NCI-H1048 (cell line): ENCODE data around the gene PHGDH.

Experiments used
- DNase-seq: peaks from one replicate; lab custom pipeline; 2025; lab: John Stamatoyannopoulos, UW

PHGDH gene

DNA sequence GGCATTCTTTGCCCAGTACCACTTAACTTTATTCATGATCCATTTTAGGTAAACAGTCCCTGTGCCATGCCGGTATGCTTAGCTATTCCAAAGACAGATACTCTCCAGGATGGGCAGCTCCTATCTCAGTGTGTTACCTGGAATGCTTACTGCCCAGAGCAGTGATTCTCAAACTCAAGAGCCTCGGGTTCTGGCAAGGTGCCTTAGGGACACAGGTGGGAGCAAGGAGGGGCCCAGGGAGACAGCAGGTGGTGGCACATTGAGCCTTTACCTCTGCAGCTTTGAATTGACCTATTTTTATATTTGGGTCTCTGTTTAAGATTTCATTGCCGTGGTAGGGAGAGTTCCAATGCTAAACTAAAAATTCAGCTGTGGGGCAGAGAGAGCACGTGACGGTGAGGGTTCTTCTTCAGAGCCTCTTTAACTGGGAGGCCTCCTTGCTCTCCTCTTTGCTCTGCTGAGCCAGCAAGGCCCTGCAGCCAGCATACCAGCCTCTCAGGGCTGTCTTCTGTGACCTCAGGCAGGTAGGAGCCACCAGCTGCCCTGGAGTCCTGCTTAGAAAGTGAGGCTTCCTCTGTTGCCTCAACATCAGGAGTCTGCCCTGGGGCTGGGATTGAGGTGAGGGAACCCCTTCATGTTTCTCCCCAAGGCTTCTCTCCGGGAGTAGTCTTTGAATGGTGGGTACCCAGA lies 20.2 kb downstream of the PHGDH start:
- no peak for DNase-seq

DNA sequence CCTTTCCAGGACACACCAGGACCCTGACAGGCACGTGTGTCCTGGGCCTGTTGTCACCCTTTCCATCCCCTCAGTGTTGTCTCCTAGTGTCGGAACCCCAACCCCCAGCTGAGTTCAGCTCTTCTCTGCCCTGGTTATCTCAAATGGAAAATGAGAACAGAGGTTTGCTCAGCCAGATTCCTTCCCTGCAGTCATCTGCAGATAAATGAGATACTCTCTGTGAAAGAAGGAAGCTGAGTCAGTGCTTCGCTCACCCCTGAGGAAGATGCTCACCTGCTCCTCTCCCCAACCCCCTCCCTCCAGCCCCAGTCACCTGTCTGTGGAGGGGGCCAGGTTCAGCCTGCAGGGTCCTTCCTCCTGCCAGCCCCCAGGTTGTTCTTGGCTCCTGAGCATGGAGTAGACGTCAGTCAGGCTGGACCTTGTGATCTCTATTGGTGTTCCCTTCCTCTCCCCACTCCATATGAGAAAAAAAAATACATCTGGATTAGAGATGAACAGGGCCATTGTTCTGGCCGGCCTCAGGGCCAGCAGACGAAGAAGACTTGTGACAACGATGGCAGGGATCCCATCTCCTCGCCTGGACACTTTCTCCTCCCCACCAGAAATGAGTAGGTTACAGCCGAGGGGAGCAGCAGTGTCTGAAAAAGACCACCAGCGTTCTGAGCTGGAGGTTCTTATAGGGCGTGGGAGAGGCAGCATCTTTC lies 20.9 kb downstream of the PHGDH start:
- no peak for DNase-seq

DNA sequence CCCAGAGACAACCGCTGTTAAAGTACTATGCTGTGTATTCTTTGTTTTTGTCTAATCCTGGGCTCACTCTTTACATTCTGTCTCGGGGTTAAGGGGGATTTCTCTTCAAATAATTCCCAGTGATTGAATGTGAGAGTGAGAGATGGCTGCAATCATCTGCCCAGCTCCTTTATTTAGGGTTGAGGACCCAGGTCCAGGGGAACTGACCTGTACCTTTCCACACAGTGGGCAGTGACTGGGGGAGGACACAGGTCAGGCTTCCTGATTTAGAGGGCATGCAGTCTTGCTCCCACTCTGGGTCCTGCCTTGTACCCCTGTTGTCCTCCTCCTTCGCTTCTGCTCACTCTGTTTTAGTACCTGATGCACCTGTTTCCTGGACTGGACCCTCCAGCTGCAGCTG lies 22.0 kb downstream of the PHGDH start:
- no peak for DNase-seq

DNA sequence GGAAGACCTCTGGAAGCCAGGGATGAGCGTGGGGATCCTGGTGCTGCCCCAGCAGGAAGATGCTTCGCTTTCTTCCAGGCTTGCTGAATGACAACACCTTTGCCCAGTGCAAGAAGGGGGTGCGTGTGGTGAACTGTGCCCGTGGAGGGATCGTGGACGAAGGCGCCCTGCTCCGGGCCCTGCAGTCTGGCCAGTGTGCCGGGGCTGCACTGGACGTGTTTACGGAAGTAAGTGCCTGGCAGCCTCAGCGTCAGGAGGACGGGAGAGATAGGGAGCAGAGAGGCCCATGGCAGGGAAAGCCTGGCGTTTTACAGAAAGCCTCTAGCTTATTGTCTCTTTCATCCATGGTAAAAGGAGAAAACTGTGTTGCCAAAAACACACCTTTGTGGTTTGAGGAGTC lies 23.5 kb downstream of the PHGDH start:
- DNase-seq: no peak

DNA sequence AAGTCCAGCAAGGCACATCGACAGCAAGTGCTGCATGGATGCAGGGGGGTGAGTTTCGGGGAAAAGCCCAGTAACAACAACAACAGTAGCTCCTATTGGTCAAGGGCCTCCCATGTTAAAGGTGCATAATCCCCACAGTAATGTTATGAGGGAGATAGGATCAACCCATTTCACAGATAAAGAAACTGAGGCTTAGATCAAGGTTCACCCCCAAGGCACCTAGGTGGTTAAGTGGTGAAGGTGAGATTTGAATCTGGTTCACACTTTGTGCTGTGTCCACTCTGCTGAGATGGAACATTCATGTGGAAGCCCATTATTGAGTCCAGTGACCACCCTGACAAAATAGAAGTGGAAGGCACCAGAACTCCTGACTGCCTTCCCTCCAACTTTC lies 24.9 kb downstream of the PHGDH start:
- DNase-seq: no peak

DNA sequence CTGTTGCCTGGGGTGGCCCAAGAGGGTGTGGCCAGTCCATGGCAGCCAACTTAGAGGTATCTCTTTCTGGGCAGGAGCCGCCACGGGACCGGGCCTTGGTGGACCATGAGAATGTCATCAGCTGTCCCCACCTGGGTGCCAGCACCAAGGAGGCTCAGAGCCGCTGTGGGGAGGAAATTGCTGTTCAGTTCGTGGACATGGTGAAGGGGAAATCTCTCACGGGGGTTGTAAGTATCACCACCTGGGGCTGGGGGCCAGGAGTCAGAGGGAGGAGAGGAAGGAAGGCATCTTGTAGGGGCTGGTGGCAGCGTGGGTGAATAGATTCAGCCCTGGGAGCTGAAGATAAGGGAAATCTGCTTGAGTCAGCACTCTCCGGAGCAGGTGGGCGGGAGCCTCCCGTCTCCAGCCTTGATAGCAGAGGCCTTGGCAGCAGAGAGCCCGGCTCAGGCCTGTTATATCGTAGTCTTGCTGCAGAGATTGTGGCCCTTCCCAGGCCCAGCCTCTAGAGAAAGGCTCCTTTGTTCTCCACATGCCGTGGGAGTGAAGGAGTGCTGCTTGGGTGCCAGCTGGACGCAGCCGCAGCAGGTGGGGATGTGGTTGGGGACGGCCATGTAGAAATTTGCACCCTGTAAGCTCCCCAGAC lies 25.4 kb downstream of the PHGDH start:
- DNase-seq: no peak

DNA sequence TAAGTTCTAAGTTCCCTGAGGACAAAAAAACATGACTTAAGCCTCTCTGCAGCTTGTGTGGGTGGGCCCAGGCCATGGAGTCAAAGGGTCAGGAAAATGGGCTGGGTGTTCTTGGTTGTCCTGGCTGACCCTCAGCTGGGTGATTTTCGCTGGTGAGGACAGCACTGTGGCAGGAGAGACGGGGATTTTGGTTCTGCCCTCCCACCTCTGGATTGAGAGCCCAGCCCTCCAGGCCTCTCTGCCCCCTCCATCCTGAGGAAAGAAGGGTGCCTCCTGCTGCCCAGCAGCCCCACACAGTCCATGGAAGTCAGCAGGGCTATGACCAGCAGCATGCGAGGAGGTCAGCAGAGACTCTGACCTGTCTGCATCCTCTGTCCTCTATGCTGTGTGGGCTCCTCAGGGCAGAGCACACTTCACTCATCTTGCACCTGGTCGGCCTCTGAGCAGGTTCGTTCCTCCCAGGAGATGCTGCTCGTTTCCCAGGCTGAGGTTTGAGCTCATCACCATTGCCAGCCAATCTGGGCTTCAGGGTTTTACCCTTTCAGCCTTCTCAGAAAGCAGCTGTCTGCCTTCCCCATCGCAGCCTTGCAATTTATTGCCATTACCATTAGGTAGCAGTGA lies 26.5 kb downstream of the PHGDH start:
- no peak for DNase-seq

DNA sequence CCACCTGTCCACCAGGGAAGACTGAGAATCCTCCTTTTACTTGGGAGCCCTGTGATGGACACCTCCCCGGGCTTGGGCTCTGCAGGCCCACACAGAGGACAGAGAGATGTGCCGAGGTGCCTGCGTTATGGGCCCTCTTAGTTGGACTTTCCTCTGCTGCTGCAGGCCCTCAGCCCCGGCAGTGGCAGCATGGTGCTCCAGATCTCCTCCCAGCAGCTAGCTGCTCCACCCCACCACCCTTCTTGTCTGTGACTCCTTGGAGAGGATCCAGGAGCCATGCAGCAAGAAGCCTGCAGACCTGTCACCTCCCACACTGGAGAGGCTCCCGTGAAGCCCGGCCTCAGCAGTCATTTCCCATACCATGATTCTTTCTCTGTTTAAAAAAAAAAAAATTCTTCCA lies 27.4 kb downstream of the PHGDH start:
- no peak for DNase-seq

DNA sequence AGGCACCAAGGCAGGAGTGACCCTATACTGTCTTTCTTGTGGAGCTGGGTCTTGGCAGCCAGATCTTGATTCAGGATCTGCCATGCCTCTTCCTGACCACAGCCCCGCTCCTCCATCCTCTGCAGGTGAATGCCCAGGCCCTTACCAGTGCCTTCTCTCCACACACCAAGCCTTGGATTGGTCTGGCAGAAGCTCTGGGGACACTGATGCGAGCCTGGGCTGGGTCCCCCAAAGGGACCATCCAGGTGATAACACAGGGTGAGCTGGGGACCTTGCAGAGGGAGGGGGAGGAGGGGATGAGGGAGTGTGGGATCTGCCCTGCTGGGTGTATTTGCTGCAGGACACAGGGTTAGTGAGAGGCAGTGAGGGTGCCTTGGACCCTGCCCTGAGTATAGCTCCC lies 28.5 kb downstream of the PHGDH start:
- no peak for DNase-seq

DNA sequence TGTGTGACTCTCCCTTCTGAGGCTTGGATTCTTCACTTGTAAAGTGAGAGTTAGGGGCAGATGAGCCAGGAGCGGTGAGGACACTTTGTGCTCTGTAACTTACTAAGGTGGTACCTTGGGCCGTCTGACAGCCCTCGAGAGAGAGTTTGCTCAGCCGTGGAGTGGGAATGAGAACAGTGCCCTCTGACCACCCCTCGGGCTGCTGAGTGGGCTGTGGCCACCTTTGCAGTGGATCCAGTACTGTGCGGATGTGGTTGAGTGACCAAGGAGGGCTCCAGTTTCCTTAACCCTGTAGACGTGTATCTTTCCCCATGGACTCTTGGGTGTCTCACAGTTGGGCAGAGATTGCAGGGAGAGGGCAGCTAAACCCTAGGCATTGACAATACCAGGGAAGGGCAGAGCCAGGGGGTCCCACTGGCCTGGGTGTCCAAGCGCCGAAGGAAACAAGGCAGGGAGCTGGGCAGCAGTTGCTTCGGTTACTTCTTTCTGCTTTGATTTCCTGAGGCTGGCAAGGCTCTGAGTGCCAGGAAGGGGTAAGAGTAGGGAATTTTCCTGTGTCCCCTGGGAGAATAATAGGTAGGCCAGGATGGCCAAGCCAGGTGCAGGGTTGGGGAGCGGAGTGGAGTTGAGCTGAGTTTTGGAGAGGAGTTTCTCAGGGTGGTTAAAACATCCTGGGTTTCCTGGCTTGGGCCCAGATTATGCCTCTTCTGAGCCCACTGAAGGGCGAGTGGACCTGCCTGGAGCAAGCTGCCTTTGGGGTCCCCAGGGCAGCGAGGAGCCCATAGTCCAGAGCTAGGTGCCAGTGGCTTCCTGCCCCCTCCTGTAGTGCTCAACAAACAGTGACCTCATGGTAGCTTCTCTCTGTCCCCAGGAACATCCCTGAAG lies 29.4 kb downstream of the PHGDH start:
- no peak for DNase-seq

DNA sequence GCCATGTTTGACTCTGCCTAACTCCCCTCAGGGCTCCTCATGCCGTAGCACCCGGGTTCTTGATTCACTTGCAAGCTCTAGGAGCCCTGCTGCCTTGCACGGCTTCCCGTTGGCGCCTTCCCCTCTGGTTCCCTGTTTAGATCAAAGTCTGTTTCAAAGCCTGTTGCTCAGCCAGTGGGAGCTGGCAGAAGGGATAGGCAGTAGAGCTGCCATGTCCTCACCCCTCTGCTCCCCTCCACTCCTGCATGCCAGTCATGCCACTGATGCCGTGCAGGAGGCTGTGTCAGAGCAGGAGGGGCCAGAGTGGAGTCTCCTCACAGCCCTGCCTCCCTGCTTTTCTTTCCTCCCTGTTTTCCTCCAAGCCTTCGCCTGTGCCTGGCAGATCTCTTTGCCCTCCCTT lies 30.5 kb downstream of the PHGDH start:
- DNase-seq: no peak

DNA sequence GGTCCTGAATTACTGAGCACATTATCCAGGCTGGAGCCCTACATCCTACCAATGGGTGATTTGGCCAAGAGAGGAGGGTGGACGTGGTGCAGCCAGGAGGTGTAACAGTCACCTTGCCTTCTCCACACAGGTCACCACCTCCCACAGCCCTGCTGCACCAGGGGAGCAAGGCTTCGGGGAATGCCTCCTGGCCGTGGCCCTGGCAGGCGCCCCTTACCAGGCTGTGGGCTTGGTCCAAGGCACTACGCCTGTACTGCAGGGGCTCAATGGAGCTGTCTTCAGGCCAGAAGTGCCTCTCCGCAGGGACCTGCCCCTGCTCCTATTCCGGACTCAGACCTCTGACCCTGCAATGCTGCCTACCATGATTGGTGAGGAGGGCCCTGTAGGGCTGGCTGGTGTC lies 30.9 kb downstream of the PHGDH start:
- DNase-seq: no peak

DNA sequence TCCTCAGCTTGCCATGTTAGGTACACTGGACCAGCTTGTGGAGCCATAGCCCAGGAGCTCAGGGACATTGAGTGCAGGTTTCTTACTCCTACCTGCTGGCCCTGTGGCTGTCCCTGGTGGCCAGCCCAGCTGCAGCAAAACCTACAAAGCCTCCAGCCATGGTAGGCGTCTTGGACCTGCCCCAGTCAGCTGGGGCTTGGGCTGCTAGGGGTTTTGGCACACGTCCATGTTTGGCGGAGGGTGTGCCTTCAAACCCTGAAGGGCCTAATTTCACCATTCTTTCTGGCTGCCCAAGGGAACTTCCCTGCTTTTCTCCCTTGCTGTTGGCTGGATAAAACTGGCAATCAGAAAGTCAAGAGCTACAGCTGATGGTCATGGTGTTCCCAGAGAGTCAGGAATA lies 31.6 kb downstream of the PHGDH start:
- DNase-seq: no peak

DNA sequence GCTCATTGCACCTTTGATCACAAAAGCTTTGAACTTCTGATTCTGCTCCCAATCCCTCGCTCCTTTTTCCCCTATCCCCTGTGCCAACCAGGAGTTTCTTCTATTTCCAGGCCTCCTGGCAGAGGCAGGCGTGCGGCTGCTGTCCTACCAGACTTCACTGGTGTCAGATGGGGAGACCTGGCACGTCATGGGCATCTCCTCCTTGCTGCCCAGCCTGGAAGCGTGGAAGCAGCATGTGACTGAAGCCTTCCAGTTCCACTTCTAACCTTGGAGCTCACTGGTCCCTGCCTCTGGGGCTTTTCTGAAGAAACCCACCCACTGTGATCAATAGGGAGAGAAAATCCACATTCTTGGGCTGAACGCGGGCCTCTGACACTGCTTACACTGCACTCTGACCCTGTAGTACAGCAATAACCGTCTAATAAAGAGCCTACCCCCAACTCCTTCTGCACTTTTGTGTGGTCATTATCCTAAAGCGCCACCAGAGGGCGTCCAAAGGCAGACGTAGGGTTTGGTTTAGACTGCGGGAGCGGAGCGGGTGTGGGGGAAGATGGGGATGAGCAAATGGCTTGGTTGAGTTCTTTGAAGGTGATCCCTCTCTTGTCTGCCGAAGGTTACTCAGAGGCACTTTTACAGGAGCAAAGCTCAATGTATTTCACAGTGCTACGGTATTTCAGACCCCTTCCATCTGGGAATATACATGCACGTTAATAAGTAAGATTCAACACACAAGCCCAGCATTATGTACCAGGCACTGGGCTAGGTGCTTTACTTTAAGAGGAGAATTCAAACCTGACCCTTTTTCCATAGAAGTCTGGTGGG lies 32.3 kb downstream of the PHGDH start:
- peak; percentile 13 for DNase-seq

DNA sequence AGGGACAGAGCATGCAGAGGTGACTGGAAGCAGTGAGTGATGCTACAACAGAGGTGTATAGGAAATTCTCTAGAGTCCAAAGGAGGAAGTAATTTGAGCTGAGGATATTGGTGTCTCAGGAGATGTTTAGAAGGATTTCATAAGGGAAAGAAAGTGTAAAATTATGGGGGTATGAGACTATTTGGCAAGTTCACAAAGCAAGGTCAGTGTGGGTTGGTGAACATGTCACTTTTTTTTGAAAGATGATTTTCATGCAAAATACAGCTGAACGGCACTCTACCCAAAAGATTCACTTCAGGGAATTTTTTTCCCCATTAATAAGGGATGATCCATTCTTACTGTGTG lies 32.8 kb downstream of the PHGDH start:
- no peak for DNase-seq

DNA sequence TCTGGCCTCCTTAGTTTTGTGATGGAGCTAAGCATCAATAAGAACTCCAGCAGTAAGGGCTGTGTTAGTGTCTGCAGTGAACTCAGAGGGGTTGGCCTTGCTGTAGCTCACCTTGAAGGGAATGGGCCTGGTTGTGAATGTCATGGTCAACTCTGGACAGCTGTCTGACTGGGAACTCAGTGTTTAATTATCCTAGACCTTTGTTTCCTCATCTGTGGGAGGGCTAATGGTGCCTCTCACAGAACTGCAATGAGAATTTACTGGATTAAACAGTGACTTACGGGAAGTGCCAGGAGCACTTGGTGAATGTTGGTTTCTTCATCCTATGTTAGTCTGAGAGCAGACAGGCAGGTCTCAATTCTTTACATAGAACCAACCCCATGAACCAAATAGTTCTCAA lies 33.3 kb downstream of the PHGDH start:
- no peak for DNase-seq

DNA sequence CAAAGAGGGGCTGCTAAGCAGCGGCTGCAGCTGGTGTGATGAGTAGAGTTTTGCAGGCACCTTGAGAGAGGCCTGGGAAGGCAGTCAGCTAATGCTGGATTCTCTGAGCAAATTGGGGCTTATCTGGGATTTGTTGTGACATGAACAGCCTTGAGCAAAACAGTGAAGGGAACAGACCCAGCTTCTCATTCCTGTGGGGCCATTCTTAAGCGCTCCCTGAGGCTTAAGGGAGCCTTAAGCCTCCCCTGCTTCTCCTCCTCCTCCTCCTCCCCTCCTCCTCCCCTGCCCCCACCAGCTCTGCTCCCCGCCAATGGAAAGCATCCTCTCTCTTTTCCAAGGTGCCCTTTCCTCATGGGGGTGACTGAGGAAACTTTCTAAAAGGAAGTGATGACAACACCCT lies 35.7 kb downstream of the PHGDH start:
- no peak for DNase-seq

DNA sequence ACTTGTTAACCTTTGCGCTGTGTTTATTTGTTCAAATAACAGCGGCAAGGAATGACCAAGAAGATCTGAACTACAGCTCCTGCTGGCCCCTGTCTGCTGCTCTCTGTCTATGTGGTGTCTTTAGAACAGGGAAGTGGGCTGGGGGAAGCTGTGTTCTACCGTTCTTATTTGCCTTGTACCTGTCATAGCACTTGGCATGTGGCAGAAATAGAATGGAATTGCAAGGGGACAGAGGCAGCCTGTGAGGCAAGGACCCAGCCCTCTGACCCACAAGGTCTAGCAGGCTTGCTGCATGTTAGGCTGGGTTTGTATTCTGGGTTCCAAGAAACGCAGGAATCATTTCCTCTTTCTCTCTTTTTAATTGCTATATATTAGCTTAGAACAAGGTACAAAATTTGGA lies 36.3 kb downstream of the PHGDH start:
- no peak for DNase-seq

DNA sequence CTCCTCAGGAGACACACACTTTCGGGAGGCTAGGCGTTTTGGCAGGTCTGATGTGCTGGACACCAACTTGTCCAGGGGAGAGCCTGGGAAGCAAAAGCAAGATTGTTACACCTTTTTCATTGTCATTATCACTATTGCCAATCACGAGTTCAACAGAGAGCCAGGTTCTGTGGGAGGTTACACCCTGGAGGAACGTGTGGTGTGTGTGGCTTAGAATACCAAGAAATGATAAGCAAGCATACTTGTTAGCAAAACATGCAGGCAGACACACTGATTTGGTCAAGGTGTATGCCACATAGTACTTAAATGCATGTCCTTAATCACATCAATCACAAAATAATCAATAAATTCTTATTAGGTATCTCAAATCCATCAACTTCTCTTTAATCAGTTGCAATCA lies 40.9 kb downstream of the PHGDH start:
- no peak for DNase-seq

DNA sequence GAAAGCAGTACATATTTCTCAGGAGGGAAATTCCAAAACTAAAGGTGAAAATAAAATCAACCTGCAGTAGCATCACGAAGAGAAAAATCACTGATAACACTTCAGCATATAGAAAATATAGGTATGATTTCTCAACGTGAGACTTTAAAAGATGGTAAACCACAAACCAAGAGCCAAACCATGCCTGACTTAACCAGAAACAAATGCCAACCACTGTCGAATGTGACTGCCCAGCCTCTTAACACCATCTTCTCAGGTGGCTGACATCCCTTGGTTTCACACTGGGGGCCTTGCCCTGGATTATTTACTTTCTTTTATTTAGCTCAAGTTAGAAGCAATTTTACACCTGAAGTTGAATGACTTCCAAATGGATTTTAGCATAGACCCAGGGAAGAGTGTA lies 46.9 kb downstream of the PHGDH start:
- DNase-seq: no peak

DNA sequence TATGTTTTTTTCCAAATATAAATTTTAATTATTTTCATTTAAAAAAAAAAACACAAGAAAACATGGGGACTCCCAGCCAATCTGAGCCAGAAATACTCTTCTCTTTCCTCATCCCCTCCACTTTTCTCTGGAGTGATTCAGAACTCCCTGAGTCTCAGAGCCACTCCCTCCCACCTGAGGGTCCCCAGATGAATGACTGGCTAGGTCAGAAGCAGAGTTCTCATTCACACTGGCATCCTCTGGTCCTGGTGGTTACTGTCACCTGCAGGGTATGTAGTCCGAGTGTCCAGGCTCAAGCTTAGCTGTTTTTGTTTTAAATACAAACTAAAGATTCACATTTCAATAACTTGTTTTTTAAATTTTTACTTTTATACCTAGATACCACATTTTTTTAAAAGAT lies 50.7 kb downstream of the PHGDH start:
- no peak for DNase-seq
